A549 (cell line): Measurements from ENCODE around the gene SLC25A40.

Experiments used
- CHD2 ChIP-seq: fragments of 150-350 bp; IDR thresholded peaks from 2 replicates; pipeline ENCODE4 v1.6.1; 2014; ENCODE audit warnings: low read length; ENCODE audit not compliant: partially characterized antibody
- TF ChIP-seq, protein P1 (sequence below): IDR thresholded peaks from 2 replicates; pipeline ENCODE4 v1.6.1; 2012
- TF ChIP-seq, protein P2 (sequence below): fragments of >200 bp; sonication (Bioruptor Twin); formaldehyde crosslinking; IDR thresholded peaks from 3 replicates; pipeline ENCODE4 v1.5.1; 2016

DNA sequence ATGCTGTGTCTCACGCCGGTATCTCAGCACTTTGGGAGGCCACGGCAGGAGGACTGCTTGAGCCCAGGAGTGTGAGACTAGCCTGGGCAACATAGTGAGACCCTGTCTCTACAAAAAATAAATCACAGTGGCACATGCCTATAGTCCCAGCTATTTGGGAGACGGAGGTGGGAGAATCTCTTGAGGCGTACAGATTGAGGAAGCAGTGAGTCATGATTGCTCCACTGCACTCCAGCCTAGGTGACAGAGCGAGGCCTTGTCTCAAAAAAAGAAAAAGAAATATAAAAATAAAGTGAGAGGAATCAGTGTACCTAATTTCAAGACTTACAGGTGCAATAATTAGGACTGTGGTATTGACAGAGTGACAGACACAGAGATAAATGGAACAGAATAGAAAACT is 23.9 kb downstream of the SLC25A40 start:
- TF ChIP-seq, protein P1, sequence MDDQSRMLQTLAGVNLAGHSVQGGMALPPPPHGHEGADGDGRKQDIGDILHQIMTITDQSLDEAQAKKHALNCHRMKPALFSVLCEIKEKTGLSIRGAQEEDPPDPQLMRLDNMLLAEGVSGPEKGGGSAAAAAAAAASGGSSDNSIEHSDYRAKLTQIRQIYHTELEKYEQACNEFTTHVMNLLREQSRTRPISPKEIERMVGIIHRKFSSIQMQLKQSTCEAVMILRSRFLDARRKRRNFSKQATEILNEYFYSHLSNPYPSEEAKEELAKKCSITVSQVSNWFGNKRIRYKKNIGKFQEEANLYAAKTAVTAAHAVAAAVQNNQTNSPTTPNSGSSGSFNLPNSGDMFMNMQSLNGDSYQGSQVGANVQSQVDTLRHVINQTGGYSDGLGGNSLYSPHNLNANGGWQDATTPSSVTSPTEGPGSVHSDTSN, result no peak
- TF ChIP-seq, protein P2, sequence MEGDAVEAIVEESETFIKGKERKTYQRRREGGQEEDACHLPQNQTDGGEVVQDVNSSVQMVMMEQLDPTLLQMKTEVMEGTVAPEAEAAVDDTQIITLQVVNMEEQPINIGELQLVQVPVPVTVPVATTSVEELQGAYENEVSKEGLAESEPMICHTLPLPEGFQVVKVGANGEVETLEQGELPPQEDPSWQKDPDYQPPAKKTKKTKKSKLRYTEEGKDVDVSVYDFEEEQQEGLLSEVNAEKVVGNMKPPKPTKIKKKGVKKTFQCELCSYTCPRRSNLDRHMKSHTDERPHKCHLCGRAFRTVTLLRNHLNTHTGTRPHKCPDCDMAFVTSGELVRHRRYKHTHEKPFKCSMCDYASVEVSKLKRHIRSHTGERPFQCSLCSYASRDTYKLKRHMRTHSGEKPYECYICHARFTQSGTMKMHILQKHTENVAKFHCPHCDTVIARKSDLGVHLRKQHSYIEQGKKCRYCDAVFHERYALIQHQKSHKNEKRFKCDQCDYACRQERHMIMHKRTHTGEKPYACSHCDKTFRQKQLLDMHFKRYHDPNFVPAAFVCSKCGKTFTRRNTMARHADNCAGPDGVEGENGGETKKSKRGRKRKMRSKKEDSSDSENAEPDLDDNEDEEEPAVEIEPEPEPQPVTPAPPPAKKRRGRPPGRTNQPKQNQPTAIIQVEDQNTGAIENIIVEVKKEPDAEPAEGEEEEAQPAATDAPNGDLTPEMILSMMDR, result no peak
- TF ChIP-seq CHD2, result no peak
